SK-MEL-5 (cell line): Measurements from ENCODE around the gene TOM1L2. TPM values are rescaled to one million over a fixed set of nuclear protein-coding genes. Genes with fewer than 3 reads are reported as not detected.
A peak's percentile ranks its signal among the peaks of the same experiment; 100 is the strongest.
"Not testable (repeated sequence)": the region's sequence is repeated elsewhere in the genome, so short reads cannot be mapped to it uniquely, and the experiment has no call there.

Source experiments
- DNase-seq: peaks from one replicate; pipeline ENCODE4 v3.0.0-alpha.2; 2016; ENCODE audit warnings: low read depth, low spot score
- in situ Hi-C: cut with HindIII; loops from 2 replicates; pipeline ENCODE4 v1.10.0; 2016; ENCODE audit warnings: low sequenced_read_pairs, high pct_unique_total_duplicates, low pct_unique_long_range_greater_than_20kb
- total RNA-seq: library from RNA; depleted of rRNA; stranded (reverse); fragments of >200 nt; shearing (Covaris generic); gene quantifications from 2 replicates; pipeline ENCODE4 v1.2.3, GENCODE V29; 2014

The TOM1L2 gene
- total RNA-seq, 1 experiment from 2014 or later, result 7.7 TPM

- peak; percentile 89 for DNase-seq
Observed at GRCh38 chr17:17919169-17920107, 52.8 kb downstream of the TOM1L2 start.

DNA sequence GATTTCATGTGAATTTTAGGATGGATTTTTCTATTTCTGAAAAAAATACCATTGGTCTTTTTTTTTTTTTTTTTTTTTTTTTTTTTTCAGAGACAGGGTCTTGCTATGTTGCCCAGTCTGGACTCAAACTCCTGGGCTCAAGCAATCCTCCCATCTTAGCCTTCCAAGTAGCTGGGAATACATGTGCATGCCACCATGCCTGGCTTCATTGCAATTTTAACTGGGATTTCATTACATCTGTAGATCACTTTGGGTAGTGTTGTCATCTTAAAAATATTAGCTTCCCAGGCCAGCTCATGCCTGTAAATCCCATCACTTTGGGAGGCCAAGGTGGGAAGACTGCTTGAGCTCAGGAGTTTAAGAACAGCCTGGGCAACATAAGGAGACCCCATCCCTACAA is 54.8 kb downstream of the TOM1L2 start:
- DNase-seq, result no peak
- in situ Hi-C loops, result no loop called here

More at GRCh38 chr17:17919169-17920107, 52.8 kb downstream of the TOM1L2 start:
- in situ Hi-C loops, result no loop called here

GRCh38 chr17:17915183-17915582 is 57.0 kb downstream of the TOM1L2 start:
- DNase-seq, result no peak
- in situ Hi-C loops, result no loop called here

DNA sequence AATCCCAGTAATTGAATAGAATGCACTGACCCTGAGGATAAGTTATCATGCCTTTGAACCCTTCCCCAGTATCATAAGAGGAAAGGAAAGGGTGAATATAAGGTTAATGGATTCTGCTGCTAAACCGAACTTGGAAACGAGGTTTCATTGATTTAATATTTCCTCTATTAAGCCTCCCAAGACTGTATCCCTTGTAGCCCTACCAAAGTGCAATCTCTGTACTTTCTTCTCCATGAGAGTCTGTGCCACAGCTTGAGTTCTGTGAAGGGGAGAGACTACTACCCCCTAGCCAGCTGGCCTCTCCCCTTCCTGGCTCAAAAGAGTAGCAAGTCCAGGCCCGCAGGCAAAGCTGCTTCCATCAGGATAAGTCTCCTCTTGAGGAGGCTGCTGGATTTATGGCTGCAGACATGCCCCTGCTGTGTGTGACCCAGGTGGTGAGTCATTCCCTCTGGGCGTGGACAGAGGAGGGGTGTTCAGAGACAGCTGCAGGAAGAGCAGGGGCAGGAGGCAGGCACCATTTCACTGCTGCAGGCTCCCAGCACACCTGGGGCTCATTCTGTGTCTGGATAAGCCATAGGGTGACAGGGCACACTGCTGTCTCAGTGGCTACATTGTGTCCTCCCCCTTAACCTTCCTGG is 58.4 kb downstream of the TOM1L2 start:
- in situ Hi-C loops, result no loop called here
- DNase-seq, result peak; percentile 81

GRCh38 chr17:17912336-17912735 is 59.9 kb downstream of the TOM1L2 start:
- in situ Hi-C loops, result not testable (repeated sequence)

GRCh38 chr17:17911001-17911613 is 61.1 kb downstream of the TOM1L2 start:
- no peak for DNase-seq

More at GRCh38 chr17:17912336-17912735, 59.9 kb downstream of the TOM1L2 start:
- DNase-seq, result not testable (repeated sequence)

GRCh38 chr17:17910060-17910459 is 62.1 kb downstream of the TOM1L2 start:
- in situ Hi-C loops, result no loop called here

More at GRCh38 chr17:17911001-17911613, 61.1 kb downstream of the TOM1L2 start:
- in situ Hi-C loops, result no loop called here

GRCh38 chr17:17909078-17909477 is 63.1 kb downstream of the TOM1L2 start:
- in situ Hi-C loops, result no loop called here

More at GRCh38 chr17:17910060-17910459, 62.1 kb downstream of the TOM1L2 start:
- DNase-seq, result no peak

DNA sequence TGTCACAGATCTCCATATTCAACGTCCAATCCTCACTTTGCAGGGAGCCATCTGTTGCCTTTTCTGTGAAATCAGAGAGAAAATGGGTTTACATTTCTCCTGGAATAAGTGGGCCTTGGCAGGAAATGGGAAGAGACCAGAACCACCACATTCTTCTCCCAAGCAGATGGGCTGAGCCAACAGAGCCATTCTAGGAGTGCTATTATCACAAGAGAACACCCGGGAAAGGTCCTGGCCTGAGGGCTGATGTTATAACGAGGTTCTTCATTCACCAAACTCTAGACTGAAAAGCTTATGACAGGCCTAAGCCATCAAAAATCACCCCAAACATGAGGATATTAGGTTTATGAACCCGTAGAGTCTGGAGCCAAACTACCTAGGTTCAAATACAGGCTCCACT is 64.7 kb downstream of the TOM1L2 start:
- DNase-seq, result no peak
- in situ Hi-C loops, result no loop called here

More at GRCh38 chr17:17909078-17909477, 63.1 kb downstream of the TOM1L2 start:
- no peak for DNase-seq

DNA sequence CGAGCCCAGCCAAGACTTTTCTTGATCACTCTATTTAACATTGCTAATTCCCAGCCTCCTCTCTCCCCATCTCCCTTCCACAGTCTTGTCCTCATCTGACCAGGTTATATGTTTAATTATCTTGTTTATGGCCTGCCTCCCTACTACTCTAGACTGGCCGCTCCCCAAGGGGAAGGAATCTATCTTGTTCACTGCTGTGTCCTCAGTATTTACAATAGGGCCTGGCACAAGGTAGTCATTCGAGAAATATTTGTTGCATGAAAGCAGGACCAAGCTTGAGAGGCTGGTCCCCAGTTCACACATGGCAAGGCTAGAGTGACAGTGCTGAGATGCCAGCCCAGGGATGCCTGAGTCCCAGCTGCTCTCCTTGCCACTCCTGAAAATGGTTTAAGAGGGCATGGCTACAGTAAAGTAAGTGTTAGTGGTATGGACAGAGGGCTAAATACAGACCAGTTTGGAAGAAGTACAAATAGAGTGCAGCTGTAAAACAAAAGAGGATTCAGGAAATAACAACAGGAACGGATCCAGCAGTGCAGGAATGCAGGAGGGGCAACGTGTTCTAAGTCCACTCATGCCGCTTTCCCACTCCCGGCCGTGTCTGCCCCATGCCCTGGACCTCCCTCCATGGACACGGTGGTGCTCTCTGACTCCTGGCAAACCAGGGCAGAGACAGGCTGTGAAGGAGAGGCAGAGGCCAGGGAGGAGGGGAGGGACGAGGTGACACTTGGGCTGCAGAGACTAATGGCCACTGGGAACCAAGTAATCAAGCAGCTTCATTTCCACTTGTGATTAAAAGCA is 65.6 kb downstream of the TOM1L2 start:
- DNase-seq, result no peak
- in situ Hi-C loops, result no loop called here

- DNase-seq, result no peak
- in situ Hi-C loops, result no loop called here
Observed at GRCh38 chr17:17905036-17905320, 67.2 kb downstream of the TOM1L2 start.

DNA sequence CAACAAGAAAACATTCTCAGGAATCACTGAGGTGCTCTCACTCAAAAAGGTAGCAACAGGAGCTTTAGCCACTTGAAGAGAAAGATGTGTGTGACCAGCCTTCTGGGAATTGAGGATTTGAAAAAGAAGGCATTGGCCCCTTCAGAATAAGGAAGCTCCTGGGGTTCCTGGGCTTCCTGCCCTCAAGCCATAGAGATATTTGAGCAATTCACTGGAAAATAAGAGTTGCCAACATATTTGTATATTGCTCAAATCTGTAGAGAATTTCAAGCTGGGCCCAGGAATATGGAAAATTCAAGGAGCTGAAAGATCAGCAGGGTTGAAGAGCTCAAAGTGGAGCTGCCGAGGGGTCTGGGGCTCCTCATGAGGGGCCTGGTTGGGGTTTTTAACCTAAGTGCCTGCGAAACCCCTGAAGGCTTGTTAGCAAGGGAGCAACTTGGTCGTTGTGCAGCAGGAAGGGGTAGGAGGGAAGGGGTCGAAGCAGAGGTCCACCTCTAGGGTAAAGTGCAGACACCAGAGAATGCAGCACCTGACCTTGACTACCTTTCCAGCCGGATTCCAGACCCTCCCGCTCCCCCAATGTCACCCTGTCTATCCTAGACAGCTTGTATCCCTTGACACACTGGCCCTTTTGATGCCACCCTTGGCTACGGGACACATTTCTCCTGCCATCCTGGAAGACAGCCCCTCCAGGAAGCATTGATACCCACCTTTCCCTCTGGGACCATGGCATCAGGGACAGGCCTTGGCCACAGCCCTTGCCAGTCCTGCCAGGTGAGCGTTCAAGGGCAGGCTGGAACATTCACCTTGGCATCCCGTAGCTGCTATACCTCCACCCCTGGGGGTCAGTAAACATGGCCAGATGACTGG is 67.8 kb downstream of the TOM1L2 start:
- no peak for DNase-seq
- in situ Hi-C loops, result no loop called here

- no peak for DNase-seq
- in situ Hi-C loops, result no loop called here
Observed at GRCh38 chr17:17902877-17903276, 69.3 kb downstream of the TOM1L2 start.

GRCh38 chr17:17902376-17902775 is 69.8 kb downstream of the TOM1L2 start:
- no peak for DNase-seq
- in situ Hi-C loops, result no loop called here

DNA sequence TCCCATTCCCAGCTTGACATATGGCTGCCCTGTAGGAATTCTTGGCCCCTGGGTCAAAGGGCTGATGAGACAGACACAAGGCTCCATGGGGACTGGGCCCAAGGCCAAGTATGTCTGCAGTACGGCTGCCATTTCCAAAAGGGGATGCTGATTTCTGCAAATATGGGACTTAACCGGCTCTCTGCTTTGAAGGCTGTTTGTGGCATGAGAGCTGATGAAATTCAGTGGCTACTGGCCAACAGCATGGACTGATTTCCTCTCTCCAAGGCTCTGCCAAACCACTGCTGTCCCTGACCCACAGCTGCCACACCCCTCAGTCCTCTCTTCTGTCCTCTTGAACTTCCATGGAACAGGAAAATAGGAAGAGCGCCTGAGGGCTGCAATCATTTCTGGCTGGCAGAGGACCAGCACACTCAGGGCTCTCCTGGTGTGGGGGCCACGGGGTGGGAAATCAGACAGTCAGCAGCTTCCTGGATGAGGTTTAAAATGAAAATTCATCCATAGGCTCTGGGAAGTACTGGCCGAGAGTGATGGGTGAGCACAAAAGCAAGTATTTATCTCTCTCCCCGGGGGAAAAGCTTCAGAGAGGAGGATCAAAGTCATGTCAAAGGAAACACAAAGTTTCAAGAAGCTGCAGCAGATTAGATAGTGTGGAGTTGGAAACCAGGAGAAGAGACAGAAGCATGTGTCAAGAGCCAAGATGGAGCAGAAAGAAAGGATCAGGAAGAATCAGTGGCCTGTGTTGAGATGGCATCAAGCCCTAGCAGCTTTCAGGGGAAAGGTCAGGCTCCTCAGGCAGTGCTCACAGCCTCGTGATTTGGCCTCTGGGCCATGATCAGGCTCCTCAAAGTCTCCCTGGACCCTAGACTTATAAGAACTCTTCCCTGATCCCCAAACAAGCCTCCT is 71.3 kb downstream of the TOM1L2 start:
- in situ Hi-C loops, result no loop called here

DNA sequence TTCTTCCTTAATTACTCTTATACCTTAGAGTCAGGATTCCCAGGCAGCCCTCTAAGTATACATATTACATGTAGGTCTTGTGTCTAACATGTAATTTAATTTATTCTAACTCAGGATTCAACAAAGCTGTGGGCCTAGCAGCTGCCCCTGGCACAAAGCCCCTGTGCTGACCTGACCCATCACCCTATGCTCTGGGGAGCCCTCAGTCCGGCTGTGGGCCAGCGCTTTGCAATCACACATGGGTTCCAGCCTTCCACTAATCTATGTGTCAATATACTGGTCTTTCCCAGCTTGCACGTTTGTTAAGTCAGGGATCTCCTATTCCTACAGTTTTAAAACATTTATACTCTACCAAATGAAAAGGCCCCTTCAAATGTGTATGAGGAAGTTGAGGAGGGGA is 72.7 kb downstream of the TOM1L2 start:
- in situ Hi-C loops, result no loop called here
- DNase-seq, result no peak

More for the DNA sequence above, 71.3 kb downstream of the TOM1L2 start:
- peak; percentile 76 for DNase-seq
